SU-DHL-6 (cell line): ENCODE measurements around the gene SHFL.

Experiments
- H2AFZ ChIP-seq: fragments of 200-600 bp; sonication (generic); 2 replicates; pipeline ENCODE4 v1.6.1; 2014; ENCODE audit warnings: low read depth, mild to moderate bottlenecking, moderate library complexity, mixed read lengths, antibody characterized with exemption, low read length; ENCODE audit not compliant: severe bottlenecking
- H3F3A ChIP-seq: fragments of 200-600 bp; shearing (Covaris generic); 2 replicates; pipeline ENCODE4 v1.6.0; 2016; ENCODE audit warnings: antibody characterized with exemption, mild to moderate bottlenecking; ENCODE audit not compliant: insufficient read depth
- H3K27ac ChIP-seq: fragments of 200-600 bp; sonication (generic); 2 replicates; pipeline ENCODE4 v1.5.1; 2016; ENCODE audit warnings: low read depth, mild to moderate bottlenecking, low read length, moderate library complexity, mixed read lengths
- H3K27me3 ChIP-seq: fragments of 200-600 bp; sonication (generic), shearing (Covaris generic); 2 replicates; pipeline ENCODE4 v1.6.0; 2014; ENCODE audit warnings: mild to moderate bottlenecking, low read length
- H3K36me3 ChIP-seq: fragments of 200-600 bp; sonication (generic); 2 replicates; pipeline ENCODE4 v1.6.1; 2014; ENCODE audit warnings: mild to moderate bottlenecking, low read length, mixed read lengths
- H3K4me2 ChIP-seq: fragments of 300-600, 200-600 bp; shearing (Covaris generic), sonication (generic); 2 replicates; pipeline ENCODE4 v1.6.0; 2014; ENCODE audit warnings: low read length, low read depth, mild to moderate bottlenecking; ENCODE audit not compliant: poor library complexity, severe bottlenecking
- H3K4me3 ChIP-seq: fragments of 200-600 bp; sonication (generic); 2 replicates; pipeline ENCODE4 v1.5.1; 2014; ENCODE audit warnings: antibody characterized with exemption, low read length, mild to moderate bottlenecking, mixed read lengths; ENCODE audit not compliant: insufficient read depth, poor library complexity, severe bottlenecking
- H3K79me2 ChIP-seq: fragments of 200-600 bp; sonication (generic); 2 replicates; pipeline ENCODE4 v1.6.1; 2014; ENCODE audit warnings: mild to moderate bottlenecking, low read length, moderate library complexity; ENCODE audit not compliant: insufficient read depth
- H3K9ac ChIP-seq: fragments of 200-600 bp; sonication (generic); 2 replicates; pipeline ENCODE4 v1.7.0; 2014; ENCODE audit warnings: mild to moderate bottlenecking, low read length
- H3K9me2 ChIP-seq: fragments of 200-600 bp; sonication (generic); replicated peaks from 2 replicates; pipeline ENCODE4 v1.6.1; 2014; ENCODE audit warnings: low read length; ENCODE audit not compliant: insufficient read depth
- H3K9me3 ChIP-seq: fragments of 200-600 bp; sonication (generic); 2 replicates; pipeline ENCODE4 v1.6.1; 2014; ENCODE audit warnings: low read length, mixed read lengths; ENCODE audit not compliant: insufficient read depth
- H4K20me1 ChIP-seq: fragments of 200-600 bp; sonication (generic); 2 replicates; pipeline ENCODE4 v1.6.1; 2014; ENCODE audit warnings: low read depth, mild to moderate bottlenecking, antibody characterized with exemption, low read length, moderate library complexity, mixed read lengths
- CTCF ChIP-seq: fragments of 200-600 bp; sonication (generic); IDR thresholded peaks from one replicate; pipeline ENCODE4 v1.5.1; 2017; ENCODE audit warnings: antibody characterized with exemption, mild to moderate bottlenecking, low read length, moderate library complexity; ENCODE audit not compliant: insufficient read depth, poor library complexity, severe bottlenecking
- EZH2phosphoT487 ChIP-seq: fragments of 200-600 bp; sonication (generic), shearing (Covaris generic); conservative IDR thresholded peaks from 2 replicates; pipeline ENCODE4 v1.6.1; 2018; ENCODE audit warnings: mild to moderate bottlenecking, antibody characterized with exemption, low read length, moderate library complexity, mixed read lengths

SHFL gene

GRCh38 chr19:10124429-10124828 is 38.3 kb downstream of the SHFL start:
- Histone ChIP-seq H3K4me3 (no peak overlapping the region), H3K9me2 (no peaks in the 10 kb centered on the region), H3K36me3 (peaks cover 15% of the 10 kb centered on the region; the same call in 1 of the 2 replicates), H3K27ac (no peak overlapping the region), H3K27me3 (no peaks in the 10 kb centered on the region), H3K79me2 (peaks cover 2% of the 10 kb centered on the region; the same call in 1 of the 2 replicates), H3K9ac (no peak overlapping the region), H3K4me2 (no peak overlapping the region), H2AFZ (no peak overlapping the region), H3F3A (peaks cover 46% of the 10 kb centered on the region), H4K20me1 (no peaks in the 10 kb centered on the region), H3K9me3 (no peaks in the 10 kb centered on the region)
- TF ChIP-seq EZH2phosphoT487: no peak
- no peak for TF ChIP-seq CTCF

GRCh38 chr19:10126213-10126639 is 40.1 kb downstream of the SHFL start:
- H3K27me3 ChIP-seq: no peaks in the 10 kb centered on the region
- no peak overlapping the region for H3K4me2 ChIP-seq
- H3K9me3 ChIP-seq: no peaks in the 10 kb centered on the region
- H4K20me1 ChIP-seq: no peaks in the 10 kb centered on the region
- H3K79me2 ChIP-seq: no peaks in the 10 kb centered on the region
- no peak overlapping the region for H3K4me3 ChIP-seq
- peaks cover 24% of the 10 kb centered on the region for H3K36me3 ChIP-seq
- H2AFZ ChIP-seq: no peak overlapping the region
- H3K27ac ChIP-seq: no peak overlapping the region
- TF ChIP-seq CTCF (no peak), EZH2phosphoT487 (no peak)
- H3K9me2 ChIP-seq: no peaks in the 10 kb centered on the region
- H3K9ac ChIP-seq: no peak overlapping the region
- peaks cover 41% of the 10 kb centered on the region for H3F3A ChIP-seq

GRCh38 chr19:10132905-10133304 is 46.8 kb downstream of the SHFL start:
- no peaks in the 10 kb centered on the region for H3K27me3 ChIP-seq
- TF ChIP-seq CTCF (no peak), EZH2phosphoT487 (no peak)
- H3K9ac ChIP-seq: no peak overlapping the region
- peaks cover 32% of the 10 kb centered on the region for H3K36me3 ChIP-seq
- H4K20me1 ChIP-seq: no peaks in the 10 kb centered on the region
- no peak overlapping the region for H3K27ac ChIP-seq
- no peaks in the 10 kb centered on the region for H3K9me3 ChIP-seq
- peaks cover 13% of the 10 kb centered on the region; the same call in 1 of the 2 replicates for H3F3A ChIP-seq
- no peaks in the 10 kb centered on the region for H3K9me2 ChIP-seq
- H3K4me2 ChIP-seq: no peak overlapping the region
- no peak overlapping the region for H3K4me3 ChIP-seq
- no peak overlapping the region for H2AFZ ChIP-seq
- H3K79me2 ChIP-seq: no peaks in the 10 kb centered on the region
